Mesendoderm (in vitro differentiated cells): ENCODE results near the gene GPRIN1.
A peak's percentile ranks its signal among the peaks of the same experiment; 100 is the strongest.

Experiments
- DNase-seq: peaks from one replicate; pipeline ENCODE4 v3.0.0; 2013
- H2AK5ac ChIP-seq: 2 replicates; pipeline ENCODE4 v1.6.1; 2013; ENCODE audit warnings: low read length, inconsistent platforms
- H2BK120ac ChIP-seq: 2 replicates; pipeline ENCODE4 v1.6.1; 2013; ENCODE audit warnings: low read depth, mild to moderate bottlenecking, low read length, moderate library complexity, mixed read lengths
- H2BK15ac ChIP-seq: replicated peaks from 2 replicates; pipeline ENCODE4 v1.6.1; 2013; ENCODE audit warnings: low read depth, mild to moderate bottlenecking, moderate library complexity
- H2BK5ac ChIP-seq: 2 replicates; pipeline ENCODE4 v1.6.1; 2013; ENCODE audit warnings: low read length, inconsistent platforms
- H3K18ac ChIP-seq: 2 replicates; pipeline ENCODE4 v1.6.1; 2013; ENCODE audit warnings: mild to moderate bottlenecking, low read length, mixed read lengths
- H3K23ac ChIP-seq: one replicate; pipeline ENCODE4 v1.6.1; 2013; ENCODE audit warnings: low read length
- H3K27ac ChIP-seq: 2 replicates; pipeline ENCODE4 v1.5.1; 2013; ENCODE audit warnings: low read depth, mild to moderate bottlenecking, inconsistent platforms, low read length, moderate library complexity
- H3K27me3 ChIP-seq: 2 replicates; pipeline ENCODE4 v1.6.1; 2013; ENCODE audit warnings: low read length, control low read depth, mild to moderate bottlenecking, inconsistent platforms; ENCODE audit not compliant: insufficient read depth, poor library complexity
- H3K36me3 ChIP-seq: 2 replicates; pipeline ENCODE4 v1.6.1; 2013; ENCODE audit warnings: low read length, inconsistent platforms; ENCODE audit not compliant: control insufficient read depth, insufficient read depth
- H3K4ac ChIP-seq: one replicate; pipeline ENCODE4 v1.6.1; 2013; ENCODE audit warnings: low read depth, mild to moderate bottlenecking, low read length, moderate library complexity
- H3K4me1 ChIP-seq: 2 replicates; pipeline ENCODE4 v1.6.1; 2013; ENCODE audit warnings: low read depth, low read length, inconsistent platforms; ENCODE audit not compliant: control insufficient read depth
- H3K4me2 ChIP-seq: 2 replicates; pipeline ENCODE4 v1.6.1; 2013; ENCODE audit warnings: low read length
- H3K4me3 ChIP-seq: 2 replicates; pipeline ENCODE4 v1.5.1; 2013; ENCODE audit warnings: mild to moderate bottlenecking, low read length
- H3K56ac ChIP-seq: one replicate; pipeline ENCODE4 v1.6.1; 2013; ENCODE audit warnings: low read length
- H3K79me1 ChIP-seq: 2 replicates; pipeline ENCODE4 v1.6.1; 2013; ENCODE audit warnings: low read length, inconsistent platforms
- H3K79me2 ChIP-seq: 2 replicates; pipeline ENCODE4 v1.6.1; 2013; ENCODE audit warnings: mild to moderate bottlenecking, low read length; ENCODE audit not compliant: control insufficient read depth, insufficient read depth
- H3K9ac ChIP-seq: 2 replicates; pipeline ENCODE4 v1.6.1; 2013; ENCODE audit warnings: low read length, inconsistent platforms
- H4K5ac ChIP-seq: one replicate; pipeline ENCODE4 v1.6.1; 2013; ENCODE audit warnings: low read length
- H4K8ac ChIP-seq: one replicate; pipeline ENCODE4 v1.6.1; 2013; ENCODE audit warnings: low read depth, mild to moderate bottlenecking, control low read depth, low read length, moderate library complexity
- WGBS: extraction: QIAGEN DNeasy Blood & Tissue Kit; methylation state at CpG from one replicate; pipeline ENCODE4 v1.1.7; 2013; ENCODE audit warnings: low lambda C conversion rate, missing lambda C conversion rate; ENCODE audit not compliant: insufficient coverage; ENCODE audit errors: extremely low coverage; 5-methylcytosine and 5-hydroxymethylcytosine counted together

Gene GPRIN1

GRCh38 chr5:176654856-176655255 is 44.9 kb upstream of the GPRIN1 start:
- no peak overlapping the region for H2BK15ac ChIP-seq
- no peak overlapping the region for H3K4me3 ChIP-seq
- no peaks in the 10 kb centered on the region for H3K4me1 ChIP-seq
- H3K4me2 ChIP-seq, result no peak overlapping the region
- H3K23ac ChIP-seq, result no peak overlapping the region
- peaks cover 4% of the 10 kb centered on the region for H3K79me1 ChIP-seq
- no peak overlapping the region for H2BK120ac ChIP-seq
- H3K9ac ChIP-seq, result no peak overlapping the region
- WGBS, result no CpG with 5 or more reads among the region's 14 CpGs
- DNase-seq, result no peak
- no peak overlapping the region for H3K27ac ChIP-seq
- no peak overlapping the region for H3K18ac ChIP-seq
- H2BK5ac ChIP-seq, result no peak overlapping the region
- no peak overlapping the region for H3K4ac ChIP-seq
- H4K5ac ChIP-seq, result no peak overlapping the region
- H3K56ac ChIP-seq, result no peak overlapping the region
- no peaks in the 10 kb centered on the region for H3K36me3 ChIP-seq
- H3K27me3 ChIP-seq, result no peaks in the 10 kb centered on the region
- H4K8ac ChIP-seq, result no peak overlapping the region
- H3K79me2 ChIP-seq, result peaks cover 3% of the 10 kb centered on the region
- no peak overlapping the region for H2AK5ac ChIP-seq

- H3K4me2 ChIP-seq, result no peak overlapping the region
- no peak overlapping the region for H2AK5ac ChIP-seq
- peaks cover 5% of the 10 kb centered on the region for H3K79me1 ChIP-seq
- H3K27me3 ChIP-seq, result no peaks in the 10 kb centered on the region
- no peak for DNase-seq
- no peak overlapping the region for H3K56ac ChIP-seq
- no peak overlapping the region for H3K9ac ChIP-seq
- no peak overlapping the region for H2BK15ac ChIP-seq
- no peak overlapping the region for H4K8ac ChIP-seq
- WGBS, result no CpG with 5 or more reads among the region's 18 CpGs
- no peak overlapping the region for H3K18ac ChIP-seq
- peaks cover 3% of the 10 kb centered on the region for H3K79me2 ChIP-seq
- no peaks in the 10 kb centered on the region for H3K4me1 ChIP-seq
- no peak overlapping the region for H4K5ac ChIP-seq
- H3K4ac ChIP-seq, result no peak overlapping the region
- no peak overlapping the region for H2BK120ac ChIP-seq
- H3K4me3 ChIP-seq, result no peak overlapping the region
- no peaks in the 10 kb centered on the region for H3K36me3 ChIP-seq
- H3K27ac ChIP-seq, result no peak overlapping the region
- no peak overlapping the region for H2BK5ac ChIP-seq
- H3K23ac ChIP-seq, result no peak overlapping the region
Measured at GRCh38 chr5:176653401-176654385, 43.7 kb upstream of the GPRIN1 start.

- Histone ChIP-seq H3K79me2 (peaks cover 3% of the 10 kb centered on the region), H3K9ac (no peak overlapping the region), H4K8ac (no peak overlapping the region), H3K27me3 (no peaks in the 10 kb centered on the region), H3K79me1 (peaks cover 11% of the 10 kb centered on the region), H3K4ac (no peak overlapping the region), H3K4me2 (no peak overlapping the region), H2BK120ac (no peak overlapping the region), H4K5ac (no peak overlapping the region), H3K36me3 (no peaks in the 10 kb centered on the region), H3K4me3 (no peak overlapping the region), H3K27ac (no peak overlapping the region), H2BK5ac (no peak overlapping the region), H3K23ac (no peak overlapping the region), H2AK5ac (no peak overlapping the region), H3K56ac (no peak overlapping the region), H2BK15ac (no peak overlapping the region), H3K18ac (no peak overlapping the region), H3K4me1 (no peaks in the 10 kb centered on the region)
- peak; percentile 68 for DNase-seq
- WGBS, result no CpG with 5 or more reads among the region's 8 CpGs
Measured at GRCh38 chr5:176652136-176652535, 42.2 kb upstream of the GPRIN1 start.

GRCh38 chr5:176651472-176651980 is 41.6 kb upstream of the GPRIN1 start:
- no peak overlapping the region for H2AK5ac ChIP-seq
- H3K79me2 ChIP-seq, result peaks cover 3% of the 10 kb centered on the region
- no peak for DNase-seq
- peaks cover 11% of the 10 kb centered on the region for H3K79me1 ChIP-seq
- H3K27me3 ChIP-seq, result no peaks in the 10 kb centered on the region
- H3K56ac ChIP-seq, result no peak overlapping the region
- no peak overlapping the region for H3K4me2 ChIP-seq
- no peak overlapping the region for H3K18ac ChIP-seq
- H3K4me3 ChIP-seq, result no peak overlapping the region
- H4K5ac ChIP-seq, result no peak overlapping the region
- no peak overlapping the region for H3K4ac ChIP-seq
- no peak overlapping the region for H3K23ac ChIP-seq
- H3K4me1 ChIP-seq, result peaks cover 2% of the 10 kb centered on the region
- H3K36me3 ChIP-seq, result no peaks in the 10 kb centered on the region
- no CpG with 5 or more reads among the region's 17 CpGs for WGBS
- no peak overlapping the region for H3K27ac ChIP-seq
- H2BK5ac ChIP-seq, result no peak overlapping the region
- no peak overlapping the region for H4K8ac ChIP-seq
- H2BK15ac ChIP-seq, result no peak overlapping the region
- H2BK120ac ChIP-seq, result no peak overlapping the region
- no peak overlapping the region for H3K9ac ChIP-seq

- Histone ChIP-seq H3K79me1 (peaks cover 11% of the 10 kb centered on the region), H2BK5ac (no peak overlapping the region), H3K4me2 (no peak overlapping the region), H4K8ac (no peak overlapping the region), H3K4me1 (peaks cover 2% of the 10 kb centered on the region), H3K9ac (no peak overlapping the region), H3K18ac (no peak overlapping the region), H3K4me3 (no peak overlapping the region), H4K5ac (no peak overlapping the region), H3K4ac (no peak overlapping the region), H2BK120ac (no peak overlapping the region), H3K56ac (no peak overlapping the region), H2BK15ac (no peak overlapping the region), H3K79me2 (peaks cover 3% of the 10 kb centered on the region), H3K36me3 (no peaks in the 10 kb centered on the region), H2AK5ac (no peak overlapping the region), H3K23ac (no peak overlapping the region), H3K27me3 (no peaks in the 10 kb centered on the region), H3K27ac (no peak overlapping the region)
- WGBS, result no CpG with 5 or more reads among the region's 8 CpGs
- DNase-seq, result peak; percentile 51
Measured at GRCh38 chr5:176650354-176650884, 40.5 kb upstream of the GPRIN1 start.
